ENCODE data around the gene OR52B6. TPM values are rescaled to one million over a fixed set of nuclear protein-coding genes. Genes with fewer than 3 reads are reported as not detected.
"Not testable (repeated sequence)": the region's sequence is repeated elsewhere in the genome, so short reads cannot be mapped to it uniquely, and the experiment has no call there.

The OR52B6 gene
- polyA plus RNA-seq, 1 donor, result 0.23 TPM

- DNase-seq, result peak; percentile 42
Observed at GRCh38 chr11:5596607-5597201, 16.0 kb downstream of the OR52B6 start, which contains the start of gene TRIM6. Gene TRIM6, plus strand, starts transcription at chr11:5596637. Its CDS starts 261 bp downstream, at chr11:5596898.

GRCh38 chr11:5597953-5598352 lies 17.3 kb downstream of the OR52B6 start:
- no peak for DNase-seq

- peak; percentile 68 for DNase-seq
Observed at GRCh38 chr11:5600374-5600851, 19.7 kb downstream of the OR52B6 start.

- not testable (repeated sequence) for DNase-seq
Observed at GRCh38 chr11:5602791-5603190, 22.1 kb downstream of the OR52B6 start.

GRCh38 chr11:5603326-5603725 lies 22.6 kb downstream of the OR52B6 start:
- DNase-seq, result no peak

- no peak for DNase-seq
Observed at GRCh38 chr11:5604896-5605295, 24.2 kb downstream of the OR52B6 start.

GRCh38 chr11:5605849-5606248 lies 25.2 kb downstream of the OR52B6 start:
- no peak for DNase-seq

GRCh38 chr11:5608808-5609207 lies 28.1 kb downstream of the OR52B6 start:
- DNase-seq, result no peak

GRCh38 chr11:5610446-5610845 lies 29.8 kb downstream of the OR52B6 start:
- DNase-seq, result no peak

GRCh38 chr11:5611627-5612026 lies 30.9 kb downstream of the OR52B6 start:
- no peak for DNase-seq

- DNase-seq, result no peak
Observed at GRCh38 chr11:5618807-5619206, 38.1 kb downstream of the OR52B6 start.

GRCh38 chr11:5620651-5621521 lies 40.2 kb downstream of the OR52B6 start:
- DNase-seq, result no peak

GRCh38 chr11:5621580-5621979 lies 40.9 kb downstream of the OR52B6 start:
- no peak for DNase-seq

- no peak for DNase-seq
Observed at GRCh38 chr11:5622802-5623201, 42.1 kb downstream of the OR52B6 start.

- DNase-seq, result peak; percentile 47
Observed at GRCh38 chr11:5624489-5625279, 44.0 kb downstream of the OR52B6 start, which contains the start of gene TRIM34. Gene TRIM34, plus strand, starts transcription at chr11:5625001. Its CDS starts 7,331 bp downstream, at chr11:5632332.

GRCh38 chr11:5625281-5625680 lies 44.6 kb downstream of the OR52B6 start:
- no peak for DNase-seq

- no peak for DNase-seq
Observed at GRCh38 chr11:5626196-5626595, 45.5 kb downstream of the OR52B6 start.

- no peak for DNase-seq
Observed at GRCh38 chr11:5631417-5631816, 50.7 kb downstream of the OR52B6 start.
